SK-N-SH (cell line): Measurements from ENCODE around the gene ZNF438. TPM values are rescaled to one million over a fixed set of nuclear protein-coding genes. Genes with fewer than 3 reads are reported as not detected.

ENCODE experiments used
- CTCF ChIA-PET: fragments of 300-600, 350-600 bp; formaldehyde crosslinking; extraction: SDS; loops from one replicate; lab custom pipeline; 2021; lab: Yijun Ruan, JAX
- POLR2A ChIA-PET: fragments of 350-600 bp; sonication (Branson Sonifier 250); formaldehyde crosslinking; extraction: SDS; loops from one replicate; lab custom pipeline; 2020; ENCODE audit warnings: antibody characterized with exemption, inconsistent platforms; lab: Yijun Ruan, JAX
- DNase-seq: peaks from one replicate; pipeline ENCODE4 v3.0.0; 2012
- H2AFZ ChIP-seq: fragments of 200-600 bp; sonication (generic); 2 replicates; pipeline ENCODE4 v1.8.1; 2016; ENCODE audit warnings: antibody characterized with exemption, mild to moderate bottlenecking, low read depth
- H3F3A ChIP-seq: fragments of 200-600 bp; sonication (generic); replicated peaks from 2 replicates; pipeline ENCODE3; 2016; ENCODE audit warnings: antibody characterized with exemption, mild to moderate bottlenecking; ENCODE audit not compliant: insufficient read depth
- H3K27ac ChIP-seq, 2 experiments: fragments of 200-500 bp in 1 of 2; fragments of 200-600 bp in 1 of 2; sonication (Bioruptor generic) in 1 of 2; sonication (generic), shearing (Covaris generic) in 1 of 2; 2 replicates each; pipeline versions ENCODE4 v1.5.1 to v1.6.1; 2014 to 2016; ENCODE audit warnings: low read depth in 2 of 2, inconsistent platforms in 1 of 2, low read length in 1 of 2, mild to moderate bottlenecking in 1 of 2, mixed read lengths in 1 of 2
- H3K27me3 ChIP-seq: fragments of 200-600 bp; sonication (generic), shearing (Covaris generic); 2 replicates; pipeline ENCODE4 v1.6.1; 2016; ENCODE audit warnings: mixed run types; ENCODE audit not compliant: insufficient read depth
- H3K36me3 ChIP-seq, 2 experiments: fragments of 200-500 bp in 1 of 2; fragments of 200-600 bp in 1 of 2; sonication (Bioruptor generic) in 1 of 2; sonication (generic) in 1 of 2; replicated peaks in 1 of 2; 2 replicates each; pipeline versions ENCODE3 to v1.5.1; 2014 to 2016; ENCODE audit warnings: low read length in 1 of 2, mild to moderate bottlenecking in 1 of 2; ENCODE audit not compliant: insufficient read depth in 2 of 2, control insufficient read depth in 1 of 2
- H3K4me1 ChIP-seq, 2 experiments: fragments of 200-500 bp in 1 of 2; fragments of 200-600 bp in 1 of 2; sonication (Bioruptor generic) in 1 of 2; sonication (generic), shearing (Covaris generic) in 1 of 2; 2 replicates each; pipeline versions ENCODE4 v1.5.1 to v1.6.1; 2014 to 2016; ENCODE audit warnings: low read depth in 1 of 2, low read length in 1 of 2, mixed run types in 1 of 2; ENCODE audit not compliant: insufficient read depth in 2 of 2, control insufficient read depth in 1 of 2
- H3K4me2 ChIP-seq: fragments of 200-600 bp; sonication (generic), shearing (Covaris generic); 2 replicates; pipeline ENCODE4 v1.6.1; 2017; ENCODE audit warnings: mixed run types
- H3K4me3 ChIP-seq, 2 experiments: fragments of 200-500 bp in 1 of 2; fragments of 200-600 bp in 1 of 2; sonication (Bioruptor generic) in 1 of 2; sonication (generic), shearing (Covaris generic) in 1 of 2; 2 replicates each; pipeline versions ENCODE4 v1.5.1 to v1.8.1; 2014 to 2016; ENCODE audit warnings: low read depth in 2 of 2, inconsistent platforms in 1 of 2, low read length in 1 of 2, mild to moderate bottlenecking in 1 of 2, mixed read lengths in 1 of 2, moderate library complexity in 1 of 2
- H3K79me2 ChIP-seq: fragments of 200-600 bp; sonication (generic); 2 replicates; pipeline ENCODE4 v1.8.1; 2017; ENCODE audit warnings: mild to moderate bottlenecking; ENCODE audit not compliant: insufficient read depth
- H3K9ac ChIP-seq: fragments of 200-600 bp; sonication (generic); 2 replicates; pipeline ENCODE4 v1.6.1; 2017; ENCODE audit warnings: mixed run types
- H3K9me2 ChIP-seq: fragments of 200-600 bp; sonication (generic); 2 replicates; pipeline ENCODE4 v1.6.1; 2017; ENCODE audit warnings: mixed run types
- H3K9me3 ChIP-seq: fragments of 200-600 bp; sonication (generic); 2 replicates; pipeline ENCODE4 v1.6.1; 2017; ENCODE audit warnings: mixed run types, mild to moderate bottlenecking, moderate library complexity
- H4K20me1 ChIP-seq: fragments of 200-600 bp; sonication (generic); 2 replicates; pipeline ENCODE4 v1.6.1; 2017; ENCODE audit warnings: mild to moderate bottlenecking, mixed run types; ENCODE audit not compliant: insufficient read depth
- EZH2phosphoT487 ChIP-seq: fragments of 200-600 bp; sonication (generic); IDR thresholded peaks from 2 replicates; pipeline ENCODE4 v1.6.1; 2017; ENCODE audit warnings: low read depth, mixed run types, mild to moderate bottlenecking, antibody characterized with exemption, moderate library complexity, borderline replicate concordance
- FOXM1 ChIP-seq: IDR thresholded peaks from 2 replicates; pipeline ENCODE4 v1.4.0; 2012; ENCODE audit warnings: low read depth, mild to moderate bottlenecking
- GABPA ChIP-seq: IDR thresholded peaks from 2 replicates; pipeline ENCODE4 v1.4.0; 2012; ENCODE audit warnings: low read depth, mild to moderate bottlenecking
- GATA2 ChIP-seq: sonication (generic); formaldehyde crosslinking; IDR thresholded peaks from 2 replicates; pipeline ENCODE4 v1.5.0; 2020; ENCODE audit warnings: mild to moderate bottlenecking, missing genetic modification reagents
- MXI1 ChIP-seq: IDR thresholded peaks from 2 replicates; pipeline ENCODE4 v1.6.1; 2012; ENCODE audit warnings: mild to moderate bottlenecking, low read depth, low read length, improper control_type of control experiment
- RFX5 ChIP-seq: IDR thresholded peaks from 2 replicates; pipeline ENCODE4 v1.6.1; 2012; ENCODE audit warnings: mild to moderate bottlenecking, improper control_type of control experiment, low read length
- SIN3A ChIP-seq: IDR thresholded peaks from 2 replicates; pipeline ENCODE4 v1.6.1; 2012; ENCODE audit warnings: low read depth, mild to moderate bottlenecking, low read length, moderate library complexity, borderline replicate concordance
- TCF12 ChIP-seq: IDR thresholded peaks from 2 replicates; pipeline ENCODE4 v1.4.0; 2012
- TEAD4 ChIP-seq: IDR thresholded peaks from 2 replicates; pipeline ENCODE4 v1.4.0; 2012; ENCODE audit warnings: mild to moderate bottlenecking, borderline replicate concordance; ENCODE audit not compliant: insufficient read depth
- YY1 ChIP-seq: IDR thresholded peaks from 2 replicates; pipeline ENCODE4 v1.4.0; 2012; ENCODE audit warnings: low read depth, mild to moderate bottlenecking
- WGBS: methylation state at CpG from one replicate; pipeline ENCODE4 v1.1.6; 2017; ENCODE audit warnings: low lambda C conversion rate; 5-methylcytosine and 5-hydroxymethylcytosine counted together
- polyA plus RNA-seq, 3 experiments: library from polyadenylated mRNA; depleted of rRNA; stranded (reverse); fragments of >200 nt; gene quantifications; 2 replicates each; pipeline ENCODE4 v1.2.3, GENCODE V29; 2012
- TF ChIP-seq, protein P1 (sequence below): IDR thresholded peaks from 2 replicates; pipeline ENCODE4 v1.4.0; 2012; ENCODE audit warnings: low read depth
- TF ChIP-seq, protein P2 (sequence below): fragments of 200-600 bp; sonication (generic); IDR thresholded peaks from 2 replicates; pipeline ENCODE4 v1.6.1; 2017; ENCODE audit warnings: antibody characterized with exemption, mild to moderate bottlenecking, moderate library complexity
- TF ChIP-seq, protein P3 (sequence below): IDR thresholded peaks from 2 replicates; pipeline ENCODE4 v1.6.1; 2012; ENCODE audit warnings: mild to moderate bottlenecking, low read depth, low read length, moderate library complexity

ZNF438 gene
- polyA plus RNA-seq, 1 of the 3 experiments (the other 2 are of a cell fraction) = 2.1 TPM

DNA sequence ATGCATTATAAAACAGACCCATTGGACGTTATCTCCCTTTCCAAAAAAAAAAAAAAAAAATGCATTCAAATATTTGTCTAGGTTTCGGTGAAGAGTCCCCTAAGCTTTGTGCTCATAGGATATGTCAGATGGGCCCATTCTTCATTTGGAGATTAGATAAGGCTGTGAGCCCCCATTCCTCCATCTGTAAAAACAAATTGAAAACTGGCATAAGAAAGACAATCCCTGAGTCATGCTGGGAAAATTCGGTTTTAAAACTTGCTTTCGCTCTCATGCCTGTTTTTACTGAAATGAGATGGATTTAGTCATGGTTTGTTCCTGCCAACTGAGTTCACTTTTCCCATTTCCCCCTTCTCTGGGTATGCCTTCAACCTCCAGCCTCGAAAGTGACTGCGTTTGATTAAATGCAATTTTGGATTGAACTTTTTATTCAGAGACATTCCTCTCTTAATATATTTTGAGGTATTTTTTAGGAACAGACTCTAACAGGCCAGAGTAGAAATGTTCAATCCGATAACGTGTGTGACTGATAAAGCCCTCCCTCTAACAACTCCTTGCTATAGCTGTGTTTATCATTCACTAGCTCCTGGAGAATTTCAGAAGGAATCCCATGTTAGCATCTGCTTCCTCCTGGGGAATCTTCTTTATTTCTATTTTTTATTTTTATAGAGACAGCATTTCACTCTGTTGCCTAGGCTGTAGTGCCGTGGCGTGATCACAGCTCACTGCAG lies 211.2 kb downstream of the ZNF438 start (continued):
- TF ChIP-seq, protein P1, sequence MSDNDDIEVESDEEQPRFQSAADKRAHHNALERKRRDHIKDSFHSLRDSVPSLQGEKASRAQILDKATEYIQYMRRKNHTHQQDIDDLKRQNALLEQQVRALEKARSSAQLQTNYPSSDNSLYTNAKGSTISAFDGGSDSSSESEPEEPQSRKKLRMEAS = peak; percentile 59
- TF ChIP-seq RFX5 (no peak), SIN3A (0 out of 2 replicates have a peak, but pooled peaks have one; percentile 21)

DNA sequence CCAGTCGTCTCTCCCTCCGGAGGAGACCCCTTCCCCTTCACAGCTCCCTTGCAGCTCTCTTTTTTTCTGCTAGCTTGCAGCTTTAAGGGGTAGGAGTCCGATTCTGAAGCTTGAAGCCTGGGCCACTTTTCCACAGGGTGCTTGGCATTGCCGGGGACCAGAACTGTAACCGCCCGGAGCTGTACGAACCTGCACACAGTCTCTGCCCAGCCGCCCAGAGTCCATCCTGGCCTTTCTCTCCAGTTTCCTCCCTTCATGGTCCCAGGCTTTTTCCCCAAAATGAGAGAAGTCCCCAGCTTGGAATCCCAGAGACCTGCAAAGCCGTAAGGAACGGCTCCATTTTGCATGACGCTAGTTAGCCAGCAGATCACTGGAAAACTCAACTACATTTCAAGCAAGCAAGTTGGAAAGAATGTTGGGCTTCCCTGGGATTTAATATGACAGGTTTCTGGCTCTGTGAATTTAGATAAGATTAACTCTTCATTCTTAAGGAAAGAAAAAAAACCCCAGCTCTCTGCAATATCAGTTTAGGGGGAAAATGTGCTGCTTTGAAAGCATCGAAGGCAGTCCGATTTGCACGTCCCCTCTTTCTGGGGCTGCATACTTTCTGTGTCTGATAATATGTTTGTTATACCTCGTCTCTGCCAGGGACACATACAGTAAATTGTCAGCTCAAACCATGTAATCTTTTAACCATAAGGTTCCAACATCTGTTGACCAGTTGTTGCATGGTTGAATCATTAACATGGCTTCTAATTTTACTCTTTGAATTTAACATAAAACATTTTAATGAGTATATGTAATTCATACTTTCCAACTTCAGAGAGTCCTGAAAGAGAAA lies 212.1 kb downstream of the ZNF438 start:
- 53% methylated on average over 15 of the region's 15 CpGs for WGBS
- Histone ChIP-seq H3K9me2 (no peaks in the 10 kb centered on the region), H3K79me2 (no peaks in the 10 kb centered on the region), H2AFZ (peak overlapping the region; percentile 83), H3K9ac (peak overlapping the region; percentile 49), H3K27ac (peak overlapping the region; percentile 74 to 93), H3K4me1 (peaks cover 0 to 24% of the 10 kb centered on the region in 2 experiments; a peak in 3 of 4 replicates)
- peak; percentile 53 for DNase-seq
- CTCF ChIA-PET = interaction anchor here (1.0 to 1.4 kb wide), 5 partner anchors 9 to 51 kb away, joined by 3 to 4 read pairs (median 3); no protein-coding TSS in a partner anchor
- TF ChIP-seq TEAD4 = 0 out of 2 replicates have a peak, but pooled peaks have one; percentile 13
- TF ChIP-seq, protein P2, sequence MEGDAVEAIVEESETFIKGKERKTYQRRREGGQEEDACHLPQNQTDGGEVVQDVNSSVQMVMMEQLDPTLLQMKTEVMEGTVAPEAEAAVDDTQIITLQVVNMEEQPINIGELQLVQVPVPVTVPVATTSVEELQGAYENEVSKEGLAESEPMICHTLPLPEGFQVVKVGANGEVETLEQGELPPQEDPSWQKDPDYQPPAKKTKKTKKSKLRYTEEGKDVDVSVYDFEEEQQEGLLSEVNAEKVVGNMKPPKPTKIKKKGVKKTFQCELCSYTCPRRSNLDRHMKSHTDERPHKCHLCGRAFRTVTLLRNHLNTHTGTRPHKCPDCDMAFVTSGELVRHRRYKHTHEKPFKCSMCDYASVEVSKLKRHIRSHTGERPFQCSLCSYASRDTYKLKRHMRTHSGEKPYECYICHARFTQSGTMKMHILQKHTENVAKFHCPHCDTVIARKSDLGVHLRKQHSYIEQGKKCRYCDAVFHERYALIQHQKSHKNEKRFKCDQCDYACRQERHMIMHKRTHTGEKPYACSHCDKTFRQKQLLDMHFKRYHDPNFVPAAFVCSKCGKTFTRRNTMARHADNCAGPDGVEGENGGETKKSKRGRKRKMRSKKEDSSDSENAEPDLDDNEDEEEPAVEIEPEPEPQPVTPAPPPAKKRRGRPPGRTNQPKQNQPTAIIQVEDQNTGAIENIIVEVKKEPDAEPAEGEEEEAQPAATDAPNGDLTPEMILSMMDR = no peak
- no peak for TF ChIP-seq EZH2phosphoT487
- TF ChIP-seq GABPA = no peak
- peak; percentile 8; the same call in 1 of the 2 replicates for TF ChIP-seq FOXM1
- TF ChIP-seq, protein P3, sequence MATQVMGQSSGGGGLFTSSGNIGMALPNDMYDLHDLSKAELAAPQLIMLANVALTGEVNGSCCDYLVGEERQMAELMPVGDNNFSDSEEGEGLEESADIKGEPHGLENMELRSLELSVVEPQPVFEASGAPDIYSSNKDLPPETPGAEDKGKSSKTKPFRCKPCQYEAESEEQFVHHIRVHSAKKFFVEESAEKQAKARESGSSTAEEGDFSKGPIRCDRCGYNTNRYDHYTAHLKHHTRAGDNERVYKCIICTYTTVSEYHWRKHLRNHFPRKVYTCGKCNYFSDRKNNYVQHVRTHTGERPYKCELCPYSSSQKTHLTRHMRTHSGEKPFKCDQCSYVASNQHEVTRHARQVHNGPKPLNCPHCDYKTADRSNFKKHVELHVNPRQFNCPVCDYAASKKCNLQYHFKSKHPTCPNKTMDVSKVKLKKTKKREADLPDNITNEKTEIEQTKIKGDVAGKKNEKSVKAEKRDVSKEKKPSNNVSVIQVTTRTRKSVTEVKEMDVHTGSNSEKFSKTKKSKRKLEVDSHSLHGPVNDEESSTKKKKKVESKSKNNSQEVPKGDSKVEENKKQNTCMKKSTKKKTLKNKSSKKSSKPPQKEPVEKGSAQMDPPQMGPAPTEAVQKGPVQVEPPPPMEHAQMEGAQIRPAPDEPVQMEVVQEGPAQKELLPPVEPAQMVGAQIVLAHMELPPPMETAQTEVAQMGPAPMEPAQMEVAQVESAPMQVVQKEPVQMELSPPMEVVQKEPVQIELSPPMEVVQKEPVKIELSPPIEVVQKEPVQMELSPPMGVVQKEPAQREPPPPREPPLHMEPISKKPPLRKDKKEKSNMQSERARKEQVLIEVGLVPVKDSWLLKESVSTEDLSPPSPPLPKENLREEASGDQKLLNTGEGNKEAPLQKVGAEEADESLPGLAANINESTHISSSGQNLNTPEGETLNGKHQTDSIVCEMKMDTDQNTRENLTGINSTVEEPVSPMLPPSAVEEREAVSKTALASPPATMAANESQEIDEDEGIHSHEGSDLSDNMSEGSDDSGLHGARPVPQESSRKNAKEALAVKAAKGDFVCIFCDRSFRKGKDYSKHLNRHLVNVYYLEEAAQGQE = no peak
- no peak for TF ChIP-seq MXI1
- TF ChIP-seq TCF12 = peak; percentile 59; the same call in 1 of the 2 replicates
- TF ChIP-seq YY1 = no peak
- no peak for TF ChIP-seq GATA2
- TF ChIP-seq, all 33 proteins: peak for 3
- POLR2A ChIA-PET = no interaction called here
- Histone ChIP-seq H3F3A (peaks cover 30% of the 10 kb centered on the region), H4K20me1 (no peaks in the 10 kb centered on the region), H3K4me3 (peak overlapping the region; percentile 14 to 39; a peak in 2 of 4 replicates), H3K27me3 (no peaks in the 10 kb centered on the region), H3K4me2 (peak overlapping the region; percentile 61), H3K9me3 (no peaks in the 10 kb centered on the region), H3K36me3 (no peaks in the 10 kb centered on the region)
